ENCODE measurements around the gene RPH3AL. TPM values are rescaled to one million over a fixed set of nuclear protein-coding genes. Genes with fewer than 3 reads are reported as not detected.

RPH3AL gene
- total and polyA plus RNA-seq, 2 of the 8 experiments (the other 6 are each of a cell fraction or from before 2014, with no cell fraction given) = 5.6 to 5.8 TPM

- Histone ChIP-seq H3K27ac (ENCODE audit: low read depth, low read length) (no peak overlapping the region), H3K23me2 (ENCODE audit: low read depth, low read length) (no peaks in the 10 kb centered on the region), H2BK120ac (replicated peaks; ENCODE audit: low read depth, low read length) (no peak overlapping the region), H3K36me3 (ENCODE audit: control insufficient read depth in 2 of 4, insufficient read depth in 4 of 4, low read length in 3 of 4) (no peaks in the 10 kb centered on the region), H3K9ac (replicated peaks in 1 of 4; ENCODE audit: extremely low read depth in 1 of 4, low read depth in 3 of 4, low read length in 3 of 4) (no peak overlapping the region), H3K18ac (ENCODE audit: extremely low read depth, low read length) (no peak overlapping the region), H4K91ac (replicated peaks; ENCODE audit: insufficient read length, low read length) (no peak overlapping the region), H4K8ac (ENCODE audit: extremely low read depth, insufficient read depth, low read length) (no peak overlapping the region), H2BK12ac (ENCODE audit: low read depth, low read length) (no peak overlapping the region), H3K4me3 (ENCODE audit: extremely low read depth in 1 of 4, insufficient read depth in 2 of 4, low read depth in 3 of 4, low read length in 4 of 4) (no peak overlapping the region), H3K56ac (replicated peaks; ENCODE audit: insufficient read length, low read depth, low read length) (no peak overlapping the region), H3K79me1 (ENCODE audit: low read depth, low read length) (peaks cover 2% of the 10 kb centered on the region; the same call in 1 of the 2 replicates), H3K4me1 (replicated peaks in 1 of 4; ENCODE audit: control insufficient read depth in 3 of 4, insufficient read depth in 4 of 4, low read length in 3 of 4) (no peaks in the 10 kb centered on the region), H3K9me3 (ENCODE audit: insufficient read depth in 2 of 2, low read depth in 1 of 2, low read length in 1 of 2) (no peaks in the 10 kb centered on the region), H3K79me2 (ENCODE audit: control insufficient read depth in 1 of 2, insufficient read depth in 2 of 2, low read length in 2 of 2) (no peaks in the 10 kb centered on the region), H2BK20ac (ENCODE audit: low read length) (no peak overlapping the region), H2BK15ac (ENCODE audit: low read length) (no peak overlapping the region), H2AK5ac (ENCODE audit: low read depth, low read length) (no peak overlapping the region), H2AFZ (ENCODE audit: low read length) (no peak overlapping the region), H4K20me1 (replicated peaks in 1 of 2; ENCODE audit: control insufficient read depth in 1 of 2, insufficient read depth in 2 of 2, low read length in 2 of 2) (peaks cover 0 to 2% of the 10 kb centered on the region in 2 experiments), H3K27me3 (replicated peaks in 1 of 4; ENCODE audit: control insufficient read depth in 3 of 4, extremely low read depth in 1 of 4, insufficient read depth in 3 of 4, low read length in 3 of 4) (peaks cover 0 to 3% (median 2%) of the 10 kb centered on the region in 4 experiments; a peak in 3 of 7 replicates), H3K4ac (replicated peaks; ENCODE audit: insufficient read length, low read depth, low read length) (no peak overlapping the region), H3K14ac (ENCODE audit: insufficient read length) (no peak overlapping the region), H2BK5ac (ENCODE audit: low read depth, low read length) (no peak overlapping the region), H4K5ac (ENCODE audit: insufficient read length, low read depth, low read length) (no peak overlapping the region), H3K23ac (ENCODE audit: insufficient read length) (no peak overlapping the region), H3K4me2 (ENCODE audit: insufficient read depth in 1 of 2, low read depth in 2 of 2, low read length in 2 of 2) (no peak overlapping the region)
- FAIRE-seq (no peak), DNase-seq (ENCODE audit: low read depth in 1 of 2, low spot score in 2 of 2) (no peak)
- CTCF ChIA-PET (ENCODE audit: partially characterized antibody) = interaction anchor here (0.8 to 2.0 kb wide), 10 partner anchors 9 to 530 kb away, joined by 3 to 8 read pairs (median 4); no protein-coding TSS in a partner anchor
- WGBS, 2 experiments (ENCODE audit: extremely low coverage in 1 of 2, insufficient coverage in 1 of 2, insufficient read length in 1 of 2, insufficient replicate concordance in 2 of 2, low coverage in 1 of 2, low lambda C conversion rate in 2 of 2, missing lambda C conversion rate in 1 of 2) = 81% methylated on average over 9 of the region's 10 CpGs; no CpG with 5 or more reads in 1 of the 2 experiments
- POLR2A ChIA-PET (ENCODE audit: partially characterized antibody) = no interaction called here
- no peak for TF ChIP-seq SIRT6 (IDR thresholded peaks at IDR 0.05; ENCODE audit: low read length)
Observed at GRCh38 chr17:173166-173911, 179.3 kb downstream of the RPH3AL start.

Data from H1 (cell line).